Placental epithelial cell (primary cell): ENCODE measurements around the gene GALK1. TPM values are rescaled to one million over a fixed set of nuclear protein-coding genes. Genes with fewer than 3 reads are reported as not detected.

Experiments
- total RNA-seq: library from RNA; depleted of rRNA; stranded (reverse); fragments of >200 nt; gene quantifications from 2 replicates; pipeline ENCODE4 v1.2.3, GENCODE V29; 2012

Gene GALK1
- 66.3 and 77.0 TPM in 2 replicates for total RNA-seq

GRCh38 chr17:75764711-75765421, at the start of gene GALK1:
GALK1 (minus strand) TSS chr17:75765192; CDS start chr17:75765136, 56 bp downstream.

GRCh38 chr17:75784473-75785015, 19.6 kb upstream of the GALK1 start, which contains the start of gene UNK:
UNK (plus strand) TSS chr17:75784806; CDS start chr17:75784881, 75 bp downstream.

GRCh38 chr17:75720656-75721462, 44.1 kb downstream of the GALK1 start, which contains the start of gene ITGB4:
ITGB4 (plus strand) TSS chr17:75721459; CDS start chr17:75724704, 3,245 bp downstream.

Other genes starting within 250 kb of the GALK1 start
- gene CASKIN2, start 249.7 kb downstream of the GALK1 start, total RNA-seq = 7.1 and 9.3 TPM in 2 replicates
- 10.2 and 12.7 TPM in 2 replicates for gene TSEN54, start 248.7 kb downstream of the GALK1 start, total RNA-seq
- gene LLGL2, start 239.5 kb downstream of the GALK1 start, total RNA-seq = 11.4 and 18.0 TPM in 2 replicates
- 4.7 and 47.5 TPM in 2 replicates for gene MYO15B, start 177.4 kb downstream of the GALK1 start, total RNA-seq
- gene SMIM5, start 131.8 kb downstream of the GALK1 start, total RNA-seq = 1.3 and 5.1 TPM in 2 replicates
- gene RECQL5, start 98.0 kb downstream of the GALK1 start, total RNA-seq = 33.6 and 50.6 TPM in 2 replicates
- gene SAP30BP, start 97.9 kb downstream of the GALK1 start, total RNA-seq = 45.7 and 64.0 TPM in 2 replicates
- gene ITGB4, start 43.7 kb downstream of the GALK1 start, total RNA-seq = 30.2 and 274 TPM in 2 replicates
- gene UNK, start 19.6 kb upstream of the GALK1 start, total RNA-seq = 21.2 and 22.8 TPM in 2 replicates
- gene UNC13D, start 79.2 kb upstream of the GALK1 start, total RNA-seq = 204 and 275 TPM in 2 replicates
- gene WBP2, start 90.1 kb upstream of the GALK1 start, total RNA-seq = 28.1 and 30.2 TPM in 2 replicates
- gene TRIM47, start 113.4 kb upstream of the GALK1 start, total RNA-seq = 16.7 and 25.9 TPM in 2 replicates
- gene TRIM65, start 131.8 kb upstream of the GALK1 start, total RNA-seq = 19.4 and 21.2 TPM in 2 replicates
- 40.0 and 41.0 TPM in 2 replicates for gene MRPL38, start 139.7 kb upstream of the GALK1 start, total RNA-seq
- 7.3 and 28.7 TPM in 2 replicates for gene FBF1, start 175.8 kb upstream of the GALK1 start, total RNA-seq
- 147 TPM in 2 replicates for gene ACOX1, start 214.0 kb upstream of the GALK1 start, total RNA-seq
- gene TEN1, start 214.0 kb upstream of the GALK1 start, total RNA-seq = 48.4 and 78.5 TPM in 2 replicates
- 4.7 and 4.8 TPM in 2 replicates for gene CDK3, start 235.7 kb upstream of the GALK1 start, total RNA-seq